OCI-LY7 (cell line): ENCODE data around the gene B3GLCT. TPM values are rescaled to one million over a fixed set of nuclear protein-coding genes. Genes with fewer than 3 reads are reported as not detected.

Experiments used
- BruUV-seq: library from RNA; stranded (reverse); fragments of 400-500 nt; replicated peaks from 2 replicates; lab custom pipeline; 2021; lab: Mats Ljungman, UMichigan
- CTCF ChIA-PET: fragments of 300-600 bp; sonication (Branson Sonifier 250); formaldehyde crosslinking; loops from one replicate; lab custom pipeline; 2022; ENCODE audit warnings: antibody characterized with exemption; ENCODE audit not compliant: unreplicated experiment; lab: Charles Lee
- POLR2A ChIA-PET: fragments of 300-600 bp; sonication (Branson Sonifier 250); formaldehyde crosslinking; loops from one replicate; lab custom pipeline; 2022; ENCODE audit warnings: antibody characterized with exemption; lab: Charles Lee
- DNase-seq: peaks from one replicate; pipeline ENCODE4 v3.0.0-alpha.2; 2015; ENCODE audit warnings: low spot score
- H2AFZ ChIP-seq: fragments of 200-600 bp; sonication (generic), shearing (Covaris generic); 2 replicates; pipeline ENCODE4 v1.6.1; 2014; ENCODE audit warnings: mild to moderate bottlenecking, antibody characterized with exemption, low read length, moderate library complexity
- H3K27ac ChIP-seq: fragments of 200-600 bp; sonication (generic); 2 replicates; pipeline ENCODE4 v1.5.1; 2014; ENCODE audit warnings: mixed run types, low read depth, mild to moderate bottlenecking, moderate library complexity, low read length, inconsistent platforms; ENCODE audit not compliant: poor library complexity, severe bottlenecking
- H3K36me3 ChIP-seq: fragments of 200-600 bp; sonication (generic); 2 replicates; pipeline ENCODE4 v1.6.1; 2014; ENCODE audit warnings: mild to moderate bottlenecking, antibody characterized with exemption, low read length, moderate library complexity, mixed read lengths; ENCODE audit not compliant: insufficient read depth
- H3K4me1 ChIP-seq: fragments of 200-600 bp; sonication (generic); 2 replicates; pipeline ENCODE4 v1.5.1; 2014; ENCODE audit warnings: mild to moderate bottlenecking, low read length; ENCODE audit not compliant: insufficient read depth, poor library complexity, severe bottlenecking
- H3K4me2 ChIP-seq: fragments of 200-600 bp; sonication (generic); 2 replicates; pipeline ENCODE4 v1.6.1; 2014; ENCODE audit warnings: mild to moderate bottlenecking, low read length
- H3K4me3 ChIP-seq: fragments of 200-600 bp; sonication (generic); 2 replicates; pipeline ENCODE4 v1.5.1; 2014; ENCODE audit warnings: mild to moderate bottlenecking, low read depth, low read length; ENCODE audit not compliant: poor library complexity, severe bottlenecking
- H3K79me2 ChIP-seq: fragments of 200-600 bp; sonication (generic); 2 replicates; pipeline ENCODE4 v1.6.1; 2016; ENCODE audit warnings: low read depth, mild to moderate bottlenecking, low read length, moderate library complexity, mixed read lengths; ENCODE audit not compliant: insufficient read depth
- H3K9me2 ChIP-seq: fragments of 200-600 bp; sonication (generic); 2 replicates; pipeline ENCODE4 v1.6.1; 2016; ENCODE audit warnings: mild to moderate bottlenecking, low read length, mixed read lengths; ENCODE audit not compliant: insufficient read depth
- H3K9me3 ChIP-seq: fragments of 200-600 bp; sonication (generic); 2 replicates; pipeline ENCODE4 v1.6.1; 2014; ENCODE audit warnings: mild to moderate bottlenecking, mixed run types, low read length, mixed read lengths
- H4K20me1 ChIP-seq: fragments of 200-600 bp; sonication (generic); 2 replicates; pipeline ENCODE4 v1.6.1; 2014; ENCODE audit warnings: mild to moderate bottlenecking, antibody characterized with exemption, low read length, moderate library complexity, mixed read lengths; ENCODE audit not compliant: insufficient read depth
- CTCF ChIP-seq: fragments of 200-600 bp; sonication (generic); conservative IDR thresholded peaks from 2 replicates; pipeline ENCODE4 v1.5.1; 2014; ENCODE audit warnings: mild to moderate bottlenecking, antibody characterized with exemption, low read length, moderate library complexity, mixed read lengths
- EZH2phosphoT487 ChIP-seq: fragments of 200-600 bp; sonication (generic); IDR thresholded peaks from 2 replicates; pipeline ENCODE4 v1.6.1; 2018; ENCODE audit warnings: low read depth, borderline replicate concordance, mild to moderate bottlenecking, mixed run types, antibody characterized with exemption, low read length, moderate library complexity, mixed read lengths
- intact Hi-C: fragments of 100-400 bp; cut with micrococcal nuclease; formaldehyde crosslinking; loops from one replicate; pipeline ENCODE4 v1.10.0; 2022; ENCODE audit not compliant: unreplicated experiment
- total RNA-seq, 2 experiments: library from RNA; depleted of rRNA in 1 of 2; stranded (reverse); fragments of >200 nt in 1 of 2; shearing (Covaris generic) in 1 of 2; gene quantifications; 2 replicates each; pipeline ENCODE4 v1.2.3, GENCODE V29; 2014 to 2022

Gene B3GLCT
- total RNA-seq, 2 experiments from 2014 or later: 3.7 to 4.3 TPM

- no peaks in the 10 kb centered on the region for H3K9me2 ChIP-seq
- no peaks in the 10 kb centered on the region for H4K20me1 ChIP-seq
- H3K4me3 ChIP-seq: no peak overlapping the region
- ChIA-PET POLR2A (no interaction called here), CTCF (no interaction called here)
- H2AFZ ChIP-seq: no peak overlapping the region
- no peaks in the 10 kb centered on the region for H3K4me1 ChIP-seq
- H3K4me2 ChIP-seq: no peak overlapping the region
- no peak for TF ChIP-seq EZH2phosphoT487
- TF ChIP-seq CTCF: no peak
- H3K9me3 ChIP-seq: no peaks in the 10 kb centered on the region
- no peaks in the 10 kb centered on the region for H3K36me3 ChIP-seq
- no TSS peak for BruUV-seq
- no peaks in the 10 kb centered on the region for H3K79me2 ChIP-seq
- DNase-seq: no peak
- H3K27ac ChIP-seq: no peak overlapping the region
- intact Hi-C loops: no loop called here
Observed at GRCh38 chr13:31172001-31172400, 27.8 kb upstream of the B3GLCT start.

DNA sequence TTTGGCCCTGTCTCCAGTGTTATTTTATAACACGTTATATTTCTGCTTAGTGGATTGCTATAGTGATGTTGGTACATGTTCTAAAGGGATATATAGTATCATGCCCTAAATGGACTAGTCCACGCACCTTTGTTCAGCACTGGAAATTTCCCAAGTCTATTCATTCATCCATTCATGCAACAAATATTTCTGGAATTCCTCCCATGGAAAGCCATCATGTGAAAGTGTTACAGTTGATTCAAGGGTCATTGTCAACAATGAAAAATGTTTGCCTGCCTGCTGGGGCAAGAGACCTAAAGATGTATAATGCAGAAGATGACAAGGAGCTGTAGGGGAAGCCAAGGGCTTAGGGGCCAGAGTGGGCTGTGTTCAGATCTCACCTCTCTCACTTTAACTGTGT lies 27.2 kb upstream of the B3GLCT start:
- no peaks in the 10 kb centered on the region for H3K4me1 ChIP-seq
- no peak overlapping the region for H3K27ac ChIP-seq
- no peaks in the 10 kb centered on the region for H4K20me1 ChIP-seq
- no peaks in the 10 kb centered on the region for H3K9me2 ChIP-seq
- H3K4me2 ChIP-seq: no peak overlapping the region
- no peak overlapping the region for H2AFZ ChIP-seq
- no peak for TF ChIP-seq CTCF
- TF ChIP-seq EZH2phosphoT487: no peak
- H3K79me2 ChIP-seq: no peaks in the 10 kb centered on the region
- POLR2A ChIA-PET: no interaction called here
- H3K4me3 ChIP-seq: no peak overlapping the region
- no peaks in the 10 kb centered on the region for H3K9me3 ChIP-seq
- DNase-seq: no peak
- BruUV-seq: no TSS peak
- intact Hi-C loops: no loop called here
- no peaks in the 10 kb centered on the region for H3K36me3 ChIP-seq
- CTCF ChIA-PET: no interaction called here

- Histone ChIP-seq H3K4me1 (no peaks in the 10 kb centered on the region), H3K4me3 (no peak overlapping the region), H3K79me2 (no peaks in the 10 kb centered on the region), H3K4me2 (no peak overlapping the region), H2AFZ (no peak overlapping the region), H3K36me3 (no peaks in the 10 kb centered on the region), H3K9me2 (no peaks in the 10 kb centered on the region), H3K9me3 (no peaks in the 10 kb centered on the region), H3K27ac (no peak overlapping the region), H4K20me1 (no peaks in the 10 kb centered on the region)
- CTCF ChIA-PET: no interaction called here
- TF ChIP-seq CTCF (0 out of 2 replicates have a peak, but pooled peaks have one; percentile 25), EZH2phosphoT487 (no peak)
- POLR2A ChIA-PET: interaction anchor here (0.8 kb wide), 1 partner anchor 13 kb away, joined by 12 read pairs; no protein-coding TSS in a partner anchor
- BruUV-seq: no TSS peak
- intact Hi-C loops: no loop called here
- no peak for DNase-seq
Observed at GRCh38 chr13:31174018-31174417, 25.8 kb upstream of the B3GLCT start.
